H1 (cell line): ENCODE data around the gene CTDSP1. TPM values are rescaled to one million over a fixed set of nuclear protein-coding genes. Genes with fewer than 3 reads are reported as not detected.

Experiments
- CTCF ChIA-PET: fragments of 300-600 bp; sonication (Branson Sonifier 250); formaldehyde crosslinking; loops from one replicate; lab custom pipeline; 2021; ENCODE audit not compliant: partially characterized antibody; lab: Charles Lee
- POLR2A ChIA-PET: fragments of 300-600 bp; sonication (Branson Sonifier 250); formaldehyde crosslinking; loops from one replicate; lab custom pipeline; 2021; ENCODE audit warnings: inconsistent platforms; ENCODE audit not compliant: partially characterized antibody; lab: Charles Lee
- DNase-seq, 2 experiments: peaks; one replicate each; pipeline versions ENCODE4 v3.0.0 to v3.0.0-alpha.2; 2010 to 2022; ENCODE audit warnings: low spot score in 2 of 2, low read depth in 1 of 2, mixed read lengths in 1 of 2
- FAIRE-seq: peaks from 2 replicates; lab custom pipeline; 2011; peaks lifted over from hg19 to GRCh38; lab: Jason Lieb, UNC
- H2AFZ ChIP-seq: 2 replicates; pipeline ENCODE4 v1.8.1; 2012; ENCODE audit warnings: low read length, inconsistent platforms
- H2AK5ac ChIP-seq: 2 replicates; pipeline ENCODE4 v1.6.1; 2013; ENCODE audit warnings: low read depth, low read length
- H2BK120ac ChIP-seq: replicated peaks from 2 replicates; pipeline ENCODE3; 2013; ENCODE audit warnings: low read depth, low read length, inconsistent platforms
- H2BK12ac ChIP-seq: 2 replicates; pipeline ENCODE4 v1.6.1; 2013; ENCODE audit warnings: low read depth, low read length
- H2BK15ac ChIP-seq: 2 replicates; pipeline ENCODE4 v1.6.1; 2013; ENCODE audit warnings: low read length
- H2BK20ac ChIP-seq: 2 replicates; pipeline ENCODE4 v1.6.1; 2013; ENCODE audit warnings: low read length
- H2BK5ac ChIP-seq: 2 replicates; pipeline ENCODE4 v1.6.1; 2013; ENCODE audit warnings: low read depth, low read length
- H3K14ac ChIP-seq: 2 replicates; pipeline ENCODE4 v1.6.1; 2013; ENCODE audit warnings: inconsistent platforms; ENCODE audit not compliant: insufficient read length
- H3K18ac ChIP-seq: 2 replicates; pipeline ENCODE4 v1.6.1; 2013; ENCODE audit warnings: low read length; ENCODE audit errors: extremely low read depth
- H3K23ac ChIP-seq: 2 replicates; pipeline ENCODE4 v1.6.1; 2013; ENCODE audit warnings: inconsistent platforms; ENCODE audit not compliant: insufficient read length
- H3K23me2 ChIP-seq: 2 replicates; pipeline ENCODE4 v1.6.1; 2013; ENCODE audit warnings: low read depth, low read length
- H3K27ac ChIP-seq: 2 replicates; pipeline ENCODE4 v1.6.1; 2011; ENCODE audit warnings: low read depth, low read length, inconsistent platforms
- H3K27me3 ChIP-seq, 4 experiments: replicated peaks in 1 of 4; 1 replicate in 1 of 4; 2 replicates in 3 of 4; pipeline versions ENCODE4 v1.6.1 to v1.8.1; 2011 to 2013; ENCODE audit warnings: low read length in 3 of 4, mild to moderate bottlenecking in 3 of 4, inconsistent platforms in 2 of 4, mixed read lengths in 2 of 4, moderate library complexity in 1 of 4; ENCODE audit not compliant: control insufficient read depth in 3 of 4, insufficient read depth in 3 of 4; ENCODE audit errors: extremely low read depth in 1 of 4
- H3K36me3 ChIP-seq, 4 experiments: 2 replicates each; pipeline versions ENCODE4 v1.6.1 to v1.8.1; 2011 to 2013; ENCODE audit warnings: mild to moderate bottlenecking in 4 of 4, low read length in 3 of 4, moderate library complexity in 2 of 4, control low read depth in 1 of 4, inconsistent platforms in 1 of 4; ENCODE audit not compliant: insufficient read depth in 4 of 4, control insufficient read depth in 2 of 4
- H3K4ac ChIP-seq: replicated peaks from 2 replicates; pipeline ENCODE3; 2013; ENCODE audit warnings: low read length, low read depth, mixed read lengths, inconsistent platforms; ENCODE audit not compliant: insufficient read length
- H3K4me1 ChIP-seq, 4 experiments: replicated peaks in 1 of 4; 1 replicate in 1 of 4; 2 replicates in 3 of 4; pipeline versions ENCODE4 v1.6.1 to v1.8.1; 2011 to 2013; ENCODE audit warnings: low read length in 3 of 4, inconsistent platforms in 2 of 4, mixed read lengths in 1 of 4; ENCODE audit not compliant: insufficient read depth in 4 of 4, control insufficient read depth in 3 of 4
- H3K4me2 ChIP-seq, 2 experiments: 2 replicates each; pipeline versions ENCODE4 v1.6.1 to v1.8.1; 2011 to 2013; ENCODE audit warnings: low read depth in 2 of 2, low read length in 2 of 2, control low read depth in 1 of 2, inconsistent platforms in 1 of 2, mild to moderate bottlenecking in 1 of 2; ENCODE audit not compliant: insufficient read depth in 1 of 2
- H3K4me3 ChIP-seq, 4 experiments: fragments of 200-600, 300-600 bp in 1 of 4; sonication (generic), shearing (Covaris generic), sonication (Bioruptor Twin) in 1 of 4; 2 replicates each; pipeline versions ENCODE4 v1.5.1 to v1.8.1; 2011 to 2016; ENCODE audit warnings: low read length in 4 of 4, low read depth in 3 of 4, control low read depth in 2 of 4, inconsistent platforms in 2 of 4, mild to moderate bottlenecking in 2 of 4, mixed read lengths in 1 of 4, moderate library complexity in 1 of 4; ENCODE audit not compliant: insufficient read depth in 2 of 4; ENCODE audit errors: extremely low read depth in 1 of 4
- H3K56ac ChIP-seq: replicated peaks from 2 replicates; pipeline ENCODE3; 2013; ENCODE audit warnings: low read depth, mild to moderate bottlenecking, mixed read lengths, low read length, inconsistent platforms; ENCODE audit not compliant: insufficient read length
- H3K79me1 ChIP-seq: 2 replicates; pipeline ENCODE4 v1.6.1; 2013; ENCODE audit warnings: low read depth, low read length, control low read depth
- H3K79me2 ChIP-seq, 2 experiments: 2 replicates each; pipeline versions ENCODE4 v1.6.1 to v1.8.1; 2012 to 2013; ENCODE audit warnings: low read length in 2 of 2, mild to moderate bottlenecking in 2 of 2, inconsistent platforms in 1 of 2; ENCODE audit not compliant: insufficient read depth in 2 of 2, control insufficient read depth in 1 of 2
- H3K9ac ChIP-seq, 4 experiments: replicated peaks in 1 of 4; 1 replicate in 1 of 4; 2 replicates in 3 of 4; pipeline versions ENCODE4 v1.6.1 to v1.8.1; 2011 to 2013; ENCODE audit warnings: low read depth in 3 of 4, low read length in 3 of 4, control low read depth in 2 of 4, mild to moderate bottlenecking in 2 of 4, moderate library complexity in 2 of 4, inconsistent platforms in 1 of 4; ENCODE audit errors: extremely low read depth in 1 of 4
- H3K9me3 ChIP-seq, 2 experiments: 2 replicates each; pipeline versions ENCODE4 v1.6.1 to v1.8.1; 2012 to 2013; ENCODE audit warnings: mild to moderate bottlenecking in 2 of 2, moderate library complexity in 2 of 2, control low read depth in 1 of 2, inconsistent platforms in 1 of 2, low read depth in 1 of 2, low read length in 1 of 2, mixed read lengths in 1 of 2; ENCODE audit not compliant: insufficient read depth in 2 of 2
- H4K20me1 ChIP-seq, 2 experiments: replicated peaks in 1 of 2; 2 replicates each; pipeline versions ENCODE3 to v1.8.1; 2011 to 2013; ENCODE audit warnings: inconsistent platforms in 2 of 2, low read length in 2 of 2, mild to moderate bottlenecking in 1 of 2; ENCODE audit not compliant: insufficient read depth in 2 of 2, control insufficient read depth in 1 of 2
- H4K5ac ChIP-seq: 2 replicates; pipeline ENCODE4 v1.6.1; 2013; ENCODE audit warnings: low read length, low read depth, mixed read lengths, inconsistent platforms; ENCODE audit not compliant: insufficient read length
- H4K8ac ChIP-seq: 2 replicates; pipeline ENCODE4 v1.8.0; 2013; ENCODE audit warnings: mild to moderate bottlenecking, moderate library complexity, low read length, inconsistent platforms; ENCODE audit not compliant: insufficient read depth; ENCODE audit errors: extremely low read depth
- H4K91ac ChIP-seq: replicated peaks from 2 replicates; pipeline ENCODE3; 2013; ENCODE audit warnings: low read length, mixed read lengths, inconsistent platforms; ENCODE audit not compliant: insufficient read length
- CTBP2 ChIP-seq: IDR thresholded peaks from 2 replicates; pipeline ENCODE4 v1.7.0; 2011; ENCODE audit warnings: borderline replicate concordance, mild to moderate bottlenecking, moderate library complexity, mixed read lengths, low read length; ENCODE audit not compliant: insufficient read depth, insufficient read length
- POLR2AphosphoS5 ChIP-seq: IDR thresholded peaks from 2 replicates; pipeline ENCODE4 v1.6.1; 2011; ENCODE audit warnings: low read depth, low read length
- WGBS, 2 experiments: shearing (Covaris generic) in 1 of 2; methylation state at CpG; one replicate each; pipeline versions ENCODE4 v1.1.6 to v1.1.7; 2013 to 2015; ENCODE audit warnings: low lambda C conversion rate in 2 of 2, mixed read lengths in 2 of 2, inconsistent platforms in 1 of 2, low coverage in 1 of 2, missing lambda C conversion rate in 1 of 2; ENCODE audit not compliant: insufficient replicate concordance in 2 of 2, insufficient coverage in 1 of 2, insufficient read length in 1 of 2; ENCODE audit errors: extremely low coverage in 1 of 2, missing lambda C conversion rate in 1 of 2; 5-methylcytosine and 5-hydroxymethylcytosine counted together
- polyA plus RNA-seq, 7 experiments: library from polyadenylated mRNA; depleted of rRNA in 3 of 7; stranded (reverse) in 5 of 7; unstranded in 2 of 7; fragments of >200 nt in 5 of 7; fragments of 200-250 nt in 2 of 7; gene quantifications; 1 replicate in 5 of 7; 2 replicates in 1 of 7; 4 replicates in 1 of 7; pipeline versions ENCODE4 v1.2.1 to v1.2.3, GENCODE V29; 2011 to 2013; ENCODE audit warnings: missing spikeins in 2 of 7, mixed read lengths in 2 of 7
- total RNA-seq: library from RNA; stranded (reverse); fragmentation: NEBNext Ultra II Directional; extraction: Animal tissue kit (Norgen Biotek cat#: 25700); gene quantifications from 2 replicates; pipeline ENCODE4 v1.2.1, GENCODE V29; 2021

The CTDSP1 gene
- total and polyA plus RNA-seq, 2 of the 8 experiments (the other 6 are each of a cell fraction or from before 2014, with no cell fraction given) = 20.3 to 35.2 TPM

- Histone ChIP-seq H3K9ac (no peak overlapping the region; a peak in 1 of 7 replicates), H3K23me2 (peaks cover 22% of the 10 kb centered on the region; the same call in 1 of the 2 replicates), H3K4me1 (peaks cover 0 to 34% (median 22%) of the 10 kb centered on the region in 4 experiments; a peak in 6 of 7 replicates), H2AFZ (no peak overlapping the region), H3K36me3 (no peaks in the 10 kb centered on the region), H2AK5ac (no peak overlapping the region), H3K27me3 (peaks cover 22 to 33% (median 31%) of the 10 kb centered on the region in 4 experiments), H2BK120ac (no peak overlapping the region), H4K5ac (no peak overlapping the region), H4K8ac (peak overlapping the region; percentile 6), H2BK20ac (peak overlapping the region; percentile 51; the same call in 1 of the 2 replicates), H3K79me1 (no peaks in the 10 kb centered on the region), H2BK15ac (peak overlapping the region; percentile 88; the same call in 1 of the 2 replicates), H3K4ac (peak overlapping the region; percentile 57), H3K4me2 (no peak overlapping the region; a peak in 2 of 4 replicates), H3K27ac (no peak overlapping the region), H4K20me1 (no peaks in the 10 kb centered on the region), H3K79me2 (no peaks in the 10 kb centered on the region), H2BK12ac (peak overlapping the region; percentile 87; the same call in 1 of the 2 replicates), H3K23ac (no peak overlapping the region), H3K4me3 (no peak overlapping the region), H3K9me3 (no peaks in the 10 kb centered on the region), H3K18ac (no peak overlapping the region; the same call in 1 of the 2 replicates), H3K56ac (no peak overlapping the region), H3K14ac (no peak overlapping the region), H2BK5ac (peak overlapping the region; percentile 9; the same call in 1 of the 2 replicates), H4K91ac (peak overlapping the region; percentile 73)
- no peak for TF ChIP-seq CTBP2
- no peak for TF ChIP-seq POLR2AphosphoS5
- DNase-seq (no peak), FAIRE-seq (no peak)
- 92% methylated on average over 13 of the region's 13 CpGs; no CpG with 5 or more reads in 1 of the 2 experiments for WGBS, 2 experiments
- CTCF ChIA-PET = interaction anchor here (0.7 to 7.5 kb wide), 13 partner anchors 9 to 213 kb away, joined by 3 to 96 read pairs (median 8); partner anchors contain the start of genes AAMP, CATIP, PLCD4 and PNKD
- POLR2A ChIA-PET = interaction anchor here (1.1 to 4.4 kb wide), 4 partner anchors 10 to 99 kb away, joined by 3 to 35 read pairs (median 4); partner anchors contain the start of gene SLC11A1
These were observed 5.2 kb upstream of the CTDSP1 start for GRCh38 chr2:218394298-218395089.
